ENCODE data around the gene GP1BA. TPM values are rescaled to one million over a fixed set of nuclear protein-coding genes. Genes with fewer than 3 reads are reported as not detected.
A peak's percentile ranks its signal among the peaks of the same experiment; 100 is the strongest.

Gene GP1BA
- total RNA-seq, 4 donors from 2014 or later, result 0.19 TPM; not detected in 3

GRCh38 chr17:4967539-4968485 lies 35.7 kb downstream of the GP1BA start, which contains the start of gene SPAG7:
Gene SPAG7 (minus strand): TSS chr17:4967817. CDS start chr17:4967804, 13 bp downstream.
- H3K4me3 ChIP-seq, result peak within 1 kb of the TSS; percentile 70 to 76
- peaks cover 0 to 34% of the 10 kb centered on the region in 2 donors for H3K36me3 ChIP-seq
- TF ChIP-seq POLR2A (IDR thresholded peaks at IDR 0.05) (peak; percentile 48 to 62), CTCF (IDR thresholded peaks at IDR 0.05) (peak in 3 of 4 experiments; percentile 26 to 43 (median 41)), EP300 (IDR thresholded peaks at IDR 0.05) (no peak), POLR2AphosphoS5 (IDR thresholded peaks at IDR 0.05) (peak; percentile 83)
- WGBS, 2 donors (ENCODE audit: low coverage in 1 of 2), result 0 to 2% methylated on average over 26 to 36 of the region's 66 CpGs
- peaks cover 3 to 66% (median 30%) of the 10 kb centered on the region in 3 donors for H3K4me1 ChIP-seq
- ATAC-seq, result peak; percentile 84
- H3K27ac ChIP-seq, result peak within 1 kb of the TSS; percentile 88 to 95 (median 94)
- H3K9me3 ChIP-seq, result no peaks in the 10 kb centered on the region
- no peaks in the 10 kb centered on the region for H3K27me3 ChIP-seq

DNA sequence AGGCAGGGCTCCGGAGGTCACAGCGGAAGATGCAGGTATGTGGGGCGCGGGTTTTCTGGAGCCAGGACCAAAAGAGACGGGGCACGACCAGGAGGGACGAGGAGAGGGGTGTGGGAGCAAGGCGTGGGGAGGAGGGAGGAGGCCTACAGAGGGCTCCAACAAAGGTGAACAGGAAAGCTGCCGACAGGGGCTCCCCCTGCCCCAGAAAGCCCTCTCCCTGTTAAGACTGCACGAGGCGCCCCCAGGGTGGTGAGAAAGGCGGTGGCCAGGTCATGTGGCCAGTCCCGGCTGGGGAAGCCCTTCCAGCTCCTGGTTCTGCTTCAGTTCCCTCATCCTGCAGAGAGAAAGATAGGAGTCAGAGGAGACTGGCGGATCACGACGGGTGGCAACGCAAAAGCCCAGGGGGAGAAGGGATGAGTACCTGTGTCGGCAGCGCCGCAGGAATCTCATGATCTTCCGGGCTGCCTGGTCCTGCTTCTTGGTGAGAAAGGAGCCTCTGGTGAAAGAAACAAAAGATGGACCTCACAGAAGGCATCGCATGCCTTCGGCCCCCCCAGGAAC lies 36.5 kb downstream of the GP1BA start:
- H3K4me1 ChIP-seq, result peaks cover 3 to 69% (median 30%) of the 10 kb centered on the region in 3 donors
- no peaks in the 10 kb centered on the region for H3K9me3 ChIP-seq
- peak overlapping the region; percentile 77 to 95 (median 94) for H3K27ac ChIP-seq
- no peaks in the 10 kb centered on the region for H3K27me3 ChIP-seq
- H3K36me3 ChIP-seq, result peaks cover 0 to 38% of the 10 kb centered on the region in 2 donors
- TF ChIP-seq POLR2A (IDR thresholded peaks at IDR 0.05) (no peak), EP300 (IDR thresholded peaks at IDR 0.05) (no peak), CTCF (IDR thresholded peaks at IDR 0.05) (no peak), POLR2AphosphoS5 (IDR thresholded peaks at IDR 0.05) (no peak)
- peak overlapping the region; percentile 31 to 76 for H3K4me3 ChIP-seq
- ATAC-seq, result no peak
- WGBS, 2 donors (ENCODE audit: low coverage in 1 of 2), result 20 to 27% methylated on average over 7 to 19 of the region's 23 CpGs

- H3K9me3 ChIP-seq, result no peaks in the 10 kb centered on the region
- no peaks in the 10 kb centered on the region for H3K27me3 ChIP-seq
- peak overlapping the region; percentile 77 to 95 (median 94) for H3K27ac ChIP-seq
- TF ChIP-seq EP300 (IDR thresholded peaks at IDR 0.05), result no peak
- peak; percentile 81 for TF ChIP-seq POLR2AphosphoS5 (IDR thresholded peaks at IDR 0.05)
- TF ChIP-seq CTCF (IDR thresholded peaks at IDR 0.05), result no peak
- H3K4me1 ChIP-seq, result peaks cover 3 to 74% (median 32%) of the 10 kb centered on the region in 3 donors
- no peak for ATAC-seq
- peaks cover 0 to 43% of the 10 kb centered on the region in 2 donors for H3K36me3 ChIP-seq
- H3K4me3 ChIP-seq, result peak overlapping the region; percentile 31 to 76
- 47% methylated on average over 11 of the region's 15 CpGs; no CpG with 5 or more reads in 1 of the 2 donors for WGBS, 2 donors (ENCODE audit: low coverage in 1 of 2)
Observed at GRCh38 chr17:4969047-4969550, 37.0 kb downstream of the GP1BA start.

DNA sequence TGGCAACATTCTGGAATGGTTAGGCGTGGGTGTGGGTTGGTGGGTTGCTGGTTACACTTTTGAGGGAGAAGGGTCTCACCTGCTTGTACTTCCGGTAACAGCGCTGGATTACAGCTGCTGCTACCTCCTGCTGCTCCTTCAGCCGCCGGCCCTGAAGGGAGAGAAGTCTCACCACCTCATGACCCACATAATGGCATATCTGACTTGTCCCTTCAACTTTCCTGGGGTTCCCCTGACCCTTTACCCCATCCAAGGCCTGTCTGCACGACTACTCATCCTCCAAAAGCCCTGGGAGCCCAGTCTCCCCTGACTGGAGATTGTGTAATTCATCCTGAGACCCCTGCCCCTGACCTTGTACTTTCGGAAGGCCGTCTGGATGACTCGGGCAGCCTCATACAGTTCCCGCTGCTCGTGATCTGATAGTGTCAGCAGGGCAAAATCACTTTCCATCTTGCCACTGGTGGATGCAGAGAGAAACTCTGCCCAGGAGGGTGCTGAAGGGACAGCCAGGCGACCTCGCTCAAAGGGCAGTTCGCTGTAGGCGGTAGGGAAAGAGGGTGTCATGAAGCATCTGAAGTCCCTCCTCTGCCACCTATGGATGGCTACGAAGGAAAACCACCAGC lies 37.6 kb downstream of the GP1BA start:
- Histone ChIP-seq H3K27me3 (no peaks in the 10 kb centered on the region), H3K9me3 (no peaks in the 10 kb centered on the region), H3K36me3 (peaks cover 0 to 49% of the 10 kb centered on the region in 2 donors), H3K4me1 (peaks cover 3 to 80% (median 33%) of the 10 kb centered on the region in 3 donors), H3K4me3 (peak overlapping the region in 1 of 2 donors; percentile 76), H3K27ac (peak overlapping the region; percentile 77 to 95 (median 94))
- 51 to 61% methylated on average over 6 to 8 of the region's 16 CpGs for WGBS, 2 donors (ENCODE audit: low coverage in 1 of 2)
- no peak for ATAC-seq
- TF ChIP-seq CTCF (IDR thresholded peaks at IDR 0.05) (no peak), POLR2A (IDR thresholded peaks at IDR 0.05) (no peak), POLR2AphosphoS5 (IDR thresholded peaks at IDR 0.05) (no peak), EP300 (IDR thresholded peaks at IDR 0.05) (no peak)

Measured in gastroesophageal sphincter (tissue), 4 donors.